Astrocyte of the cerebellum (primary cell): Measurements from ENCODE around the gene ADCK2.

Experiments used
- DNase-seq: peaks from one replicate; pipeline ENCODE4 v3.0.0-alpha.2; 2011; ENCODE audit warnings: low read depth
- H3K4me3 ChIP-seq: 2 replicates; pipeline ENCODE4 v1.5.1; 2011; ENCODE audit warnings: mild to moderate bottlenecking, low read depth, low read length, moderate library complexity
- in situ Hi-C: cut with HindIII; loops from 2 replicates; pipeline ENCODE4 v1.10.0; 2017; ENCODE audit warnings: low sequenced_read_pairs
- TF ChIP-seq, protein P1 (sequence below): IDR thresholded peaks from 2 replicates; pipeline ENCODE4 v1.5.1; 2012; ENCODE audit warnings: low read length, low read depth, moderate library complexity, mild to moderate bottlenecking; ENCODE audit errors: missing control alignments

ADCK2 gene

GRCh38 chr7:140694592-140694991 is 21.8 kb downstream of the ADCK2 start:
- in situ Hi-C loops = no loop called here
- no peak overlapping the region for H3K4me3 ChIP-seq
- TF ChIP-seq, protein P1, sequence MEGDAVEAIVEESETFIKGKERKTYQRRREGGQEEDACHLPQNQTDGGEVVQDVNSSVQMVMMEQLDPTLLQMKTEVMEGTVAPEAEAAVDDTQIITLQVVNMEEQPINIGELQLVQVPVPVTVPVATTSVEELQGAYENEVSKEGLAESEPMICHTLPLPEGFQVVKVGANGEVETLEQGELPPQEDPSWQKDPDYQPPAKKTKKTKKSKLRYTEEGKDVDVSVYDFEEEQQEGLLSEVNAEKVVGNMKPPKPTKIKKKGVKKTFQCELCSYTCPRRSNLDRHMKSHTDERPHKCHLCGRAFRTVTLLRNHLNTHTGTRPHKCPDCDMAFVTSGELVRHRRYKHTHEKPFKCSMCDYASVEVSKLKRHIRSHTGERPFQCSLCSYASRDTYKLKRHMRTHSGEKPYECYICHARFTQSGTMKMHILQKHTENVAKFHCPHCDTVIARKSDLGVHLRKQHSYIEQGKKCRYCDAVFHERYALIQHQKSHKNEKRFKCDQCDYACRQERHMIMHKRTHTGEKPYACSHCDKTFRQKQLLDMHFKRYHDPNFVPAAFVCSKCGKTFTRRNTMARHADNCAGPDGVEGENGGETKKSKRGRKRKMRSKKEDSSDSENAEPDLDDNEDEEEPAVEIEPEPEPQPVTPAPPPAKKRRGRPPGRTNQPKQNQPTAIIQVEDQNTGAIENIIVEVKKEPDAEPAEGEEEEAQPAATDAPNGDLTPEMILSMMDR = no peak
- DNase-seq = no peak

GRCh38 chr7:140695381-140695780 is 22.6 kb downstream of the ADCK2 start:
- in situ Hi-C loops = no loop called here
- H3K4me3 ChIP-seq = no peak overlapping the region
- TF ChIP-seq, protein P1 = no peak
- no peak for DNase-seq

- TF ChIP-seq, protein P1 = no peak
- in situ Hi-C loops = no loop called here
- H3K4me3 ChIP-seq = peak overlapping the region; percentile 93
- peak; percentile 71 for DNase-seq
Measured at GRCh38 chr7:140696024-140696679, 23.4 kb downstream of the ADCK2 start.

DNA sequence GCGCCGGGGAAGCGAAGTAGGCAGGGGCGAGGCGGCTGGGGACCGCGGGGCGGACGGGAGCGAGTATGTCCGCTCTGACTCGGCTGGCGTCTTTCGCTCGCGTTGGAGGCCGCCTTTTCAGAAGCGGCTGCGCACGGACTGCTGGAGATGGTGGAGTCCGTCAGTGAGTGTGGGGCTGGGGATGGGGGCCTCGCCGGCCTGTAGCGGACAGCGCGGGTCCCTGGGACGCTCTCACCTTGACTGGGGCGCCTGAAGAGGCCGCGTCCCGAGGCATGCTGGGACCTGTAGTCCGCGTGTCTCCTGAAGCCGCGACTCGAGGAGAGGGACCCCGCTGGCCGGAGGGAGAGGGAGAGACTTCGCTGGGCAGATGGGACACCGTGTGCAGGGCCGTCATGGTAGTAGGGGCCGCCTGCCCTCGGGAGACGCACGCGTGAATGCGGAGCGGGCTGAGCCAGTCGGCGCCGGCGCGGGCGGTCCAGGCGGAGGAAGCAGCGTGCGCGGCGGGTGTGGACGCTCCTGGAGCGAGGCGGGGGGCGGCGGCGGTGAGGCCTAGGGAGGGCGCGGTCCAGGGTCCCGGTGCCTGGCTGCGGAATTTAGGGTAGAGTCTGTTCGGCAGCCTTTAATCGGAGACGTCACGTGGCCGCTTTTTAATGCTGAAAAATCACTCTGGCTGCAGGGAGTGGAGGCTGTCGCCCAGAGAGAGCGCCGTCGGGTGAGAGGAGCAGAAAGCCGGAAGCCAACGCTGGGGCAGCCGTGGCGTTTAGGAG is 24.1 kb downstream of the ADCK2 start, which contains the start of gene NDUFB2:
Gene NDUFB2, plus strand, starts transcription at position 29 of the 767 bp plus-strand sequence. Its CDS starts 37 bp downstream, at position 66.
- peak within 1 kb of the TSS; percentile 93 for H3K4me3 ChIP-seq
- peak; percentile 39 for DNase-seq
- TF ChIP-seq, protein P1 = no peak
- in situ Hi-C loops = no loop called here

DNA sequence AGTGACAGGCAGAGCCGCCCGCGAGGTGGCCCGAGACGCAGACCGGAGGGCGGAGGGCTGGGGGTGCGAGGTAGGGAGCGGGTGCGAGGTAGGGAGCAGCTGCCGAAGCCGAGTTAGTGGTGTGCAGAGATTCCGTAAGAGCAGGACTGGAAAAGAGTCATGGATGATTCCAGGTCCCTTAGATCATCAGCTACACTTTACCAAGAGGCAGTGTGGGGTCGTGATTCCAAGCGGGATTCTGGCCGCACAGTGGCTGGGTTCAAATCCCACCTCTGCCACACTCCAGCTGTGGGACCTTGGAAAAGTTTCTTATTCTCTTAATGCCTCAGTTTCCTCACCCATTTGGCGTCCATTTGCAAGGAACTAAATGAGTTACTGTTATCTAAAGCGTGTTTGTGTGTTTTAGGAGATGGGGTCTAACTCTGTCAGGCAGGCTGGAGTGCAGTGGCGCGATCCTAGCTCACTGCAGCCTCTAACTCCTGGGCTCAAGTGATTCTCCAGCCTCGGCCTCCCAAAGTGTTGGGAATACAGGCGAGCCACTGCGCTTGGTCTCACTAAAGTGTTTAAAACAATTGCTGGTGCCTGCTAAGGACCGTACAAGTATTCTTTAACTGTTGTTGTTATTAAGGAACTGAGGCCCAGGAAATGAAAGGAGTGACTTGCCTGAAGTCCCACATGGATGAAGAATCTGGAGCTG is 24.9 kb downstream of the ADCK2 start:
- in situ Hi-C loops = no loop called here
- TF ChIP-seq, protein P1 = no peak
- H3K4me3 ChIP-seq = peak overlapping the region; percentile 93
- peak; percentile 3 for DNase-seq

DNA sequence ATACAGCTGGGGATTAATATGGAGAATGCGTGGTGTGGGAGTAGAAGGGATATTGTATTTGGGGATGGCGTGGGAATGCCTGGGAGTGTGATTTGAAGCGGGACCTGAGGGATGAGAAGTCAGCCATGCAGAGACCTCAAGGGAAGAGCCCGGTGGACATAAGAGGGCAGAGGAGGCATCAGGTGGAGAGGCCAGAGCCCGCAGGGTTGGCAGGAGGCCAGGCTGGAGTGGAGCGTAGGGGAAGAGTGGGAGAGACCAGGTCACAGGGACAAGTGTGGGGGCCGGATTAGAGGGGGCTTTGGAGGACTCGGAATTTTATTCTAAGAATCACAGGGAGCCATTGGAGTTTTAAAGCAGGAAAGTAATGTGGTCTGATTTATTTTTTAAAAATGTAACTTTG is 25.7 kb downstream of the ADCK2 start:
- TF ChIP-seq, protein P1 = no peak
- in situ Hi-C loops = no loop called here

More for the DNA sequence above, 25.7 kb downstream of the ADCK2 start:
- no peak for DNase-seq
- H3K4me3 ChIP-seq = no peak overlapping the region
